Liver (tissue), 3 donors: ENCODE results near the gene EXOC7.

Experiments used
- EGR1 ChIP-seq, 2 donors: IDR thresholded peaks; 2 replicates each; pipeline ENCODE4 v1.6.1; 2016 to 2018; ENCODE audit warnings: antibody characterized with exemption in 2 of 2, low read depth in 2 of 2
- GABPA ChIP-seq, 2 donors: IDR thresholded peaks in 1 of 2; conservative IDR thresholded peaks in 1 of 2; 2 replicates each; pipeline ENCODE4 v1.6.1; 2016; ENCODE audit warnings: antibody characterized with exemption in 2 of 2, mild to moderate bottlenecking in 1 of 2, moderate library complexity in 1 of 2
- JUND ChIP-seq, 2 donors: IDR thresholded peaks; 2 replicates each; pipeline ENCODE4 v1.6.1; 2016; ENCODE audit warnings: antibody characterized with exemption in 2 of 2
- NR2F2 ChIP-seq: IDR thresholded peaks from 2 replicates; pipeline ENCODE4 v1.6.1; 2016; ENCODE audit warnings: antibody characterized with exemption
- RAD21 ChIP-seq, 2 donors: IDR thresholded peaks; 2 replicates each; pipeline ENCODE4 v1.6.1; 2016; ENCODE audit warnings: antibody characterized with exemption in 2 of 2, mild to moderate bottlenecking in 2 of 2
- RXRA ChIP-seq, 2 donors: IDR thresholded peaks; 2 replicates each; pipeline ENCODE4 v1.6.1; 2017 to 2018; ENCODE audit warnings: antibody characterized with exemption in 2 of 2, mild to moderate bottlenecking in 1 of 2
- TAF1 ChIP-seq: conservative IDR thresholded peaks from 2 replicates; pipeline ENCODE4 v1.6.1; 2016; ENCODE audit warnings: antibody characterized with exemption, mild to moderate bottlenecking
- YY1 ChIP-seq: IDR thresholded peaks from 2 replicates; pipeline ENCODE4 v1.6.1; 2016; ENCODE audit warnings: antibody characterized with exemption, mild to moderate bottlenecking
- TF ChIP-seq, protein P1 (sequence below): fragments of 150-350 bp; IDR thresholded peaks from 2 replicates; pipeline ENCODE4 v1.5.1; 2017; ENCODE audit warnings: improper control_type of control experiment, low read depth, low read length; ENCODE audit not compliant: missing input control
- TF ChIP-seq, protein P2 (sequence below): IDR thresholded peaks from 2 replicates; pipeline ENCODE4 v1.6.1; 2016; ENCODE audit warnings: antibody characterized with exemption, mild to moderate bottlenecking
- TF ChIP-seq, protein P3 (sequence below): IDR thresholded peaks from 2 replicates; pipeline ENCODE4 v1.6.1; 2016; ENCODE audit warnings: antibody characterized with exemption
- donor health status: healthy.
- donor health status: healthy.

DNA sequence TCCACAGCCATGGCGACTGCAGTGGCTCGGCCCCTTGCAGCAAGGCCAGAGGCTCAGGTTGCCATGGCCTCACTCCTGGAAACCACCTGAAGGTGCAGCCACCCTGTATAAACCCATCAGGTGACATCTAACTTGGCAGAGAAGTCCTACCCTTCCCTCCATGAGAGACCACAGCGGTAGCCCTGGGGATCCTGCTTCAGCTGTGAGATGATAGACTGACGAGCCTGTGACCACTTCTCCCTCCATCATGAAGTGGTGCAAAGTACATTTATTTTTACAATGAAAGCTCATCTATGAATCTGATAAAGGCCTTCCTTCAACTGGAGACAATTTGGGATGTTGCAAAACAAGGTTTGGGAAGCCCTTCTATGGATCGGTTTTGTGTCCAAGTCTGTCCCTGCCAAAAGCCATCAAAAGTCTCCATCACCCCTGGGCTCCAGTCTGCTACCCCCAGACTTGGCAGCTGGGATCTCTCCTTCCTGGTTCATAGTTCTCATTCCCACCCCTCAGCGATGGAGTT is 22.8 kb downstream of the EXOC7 start:
- TF ChIP-seq, protein P1, sequence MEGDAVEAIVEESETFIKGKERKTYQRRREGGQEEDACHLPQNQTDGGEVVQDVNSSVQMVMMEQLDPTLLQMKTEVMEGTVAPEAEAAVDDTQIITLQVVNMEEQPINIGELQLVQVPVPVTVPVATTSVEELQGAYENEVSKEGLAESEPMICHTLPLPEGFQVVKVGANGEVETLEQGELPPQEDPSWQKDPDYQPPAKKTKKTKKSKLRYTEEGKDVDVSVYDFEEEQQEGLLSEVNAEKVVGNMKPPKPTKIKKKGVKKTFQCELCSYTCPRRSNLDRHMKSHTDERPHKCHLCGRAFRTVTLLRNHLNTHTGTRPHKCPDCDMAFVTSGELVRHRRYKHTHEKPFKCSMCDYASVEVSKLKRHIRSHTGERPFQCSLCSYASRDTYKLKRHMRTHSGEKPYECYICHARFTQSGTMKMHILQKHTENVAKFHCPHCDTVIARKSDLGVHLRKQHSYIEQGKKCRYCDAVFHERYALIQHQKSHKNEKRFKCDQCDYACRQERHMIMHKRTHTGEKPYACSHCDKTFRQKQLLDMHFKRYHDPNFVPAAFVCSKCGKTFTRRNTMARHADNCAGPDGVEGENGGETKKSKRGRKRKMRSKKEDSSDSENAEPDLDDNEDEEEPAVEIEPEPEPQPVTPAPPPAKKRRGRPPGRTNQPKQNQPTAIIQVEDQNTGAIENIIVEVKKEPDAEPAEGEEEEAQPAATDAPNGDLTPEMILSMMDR = no peak
- TF ChIP-seq, protein P2, sequence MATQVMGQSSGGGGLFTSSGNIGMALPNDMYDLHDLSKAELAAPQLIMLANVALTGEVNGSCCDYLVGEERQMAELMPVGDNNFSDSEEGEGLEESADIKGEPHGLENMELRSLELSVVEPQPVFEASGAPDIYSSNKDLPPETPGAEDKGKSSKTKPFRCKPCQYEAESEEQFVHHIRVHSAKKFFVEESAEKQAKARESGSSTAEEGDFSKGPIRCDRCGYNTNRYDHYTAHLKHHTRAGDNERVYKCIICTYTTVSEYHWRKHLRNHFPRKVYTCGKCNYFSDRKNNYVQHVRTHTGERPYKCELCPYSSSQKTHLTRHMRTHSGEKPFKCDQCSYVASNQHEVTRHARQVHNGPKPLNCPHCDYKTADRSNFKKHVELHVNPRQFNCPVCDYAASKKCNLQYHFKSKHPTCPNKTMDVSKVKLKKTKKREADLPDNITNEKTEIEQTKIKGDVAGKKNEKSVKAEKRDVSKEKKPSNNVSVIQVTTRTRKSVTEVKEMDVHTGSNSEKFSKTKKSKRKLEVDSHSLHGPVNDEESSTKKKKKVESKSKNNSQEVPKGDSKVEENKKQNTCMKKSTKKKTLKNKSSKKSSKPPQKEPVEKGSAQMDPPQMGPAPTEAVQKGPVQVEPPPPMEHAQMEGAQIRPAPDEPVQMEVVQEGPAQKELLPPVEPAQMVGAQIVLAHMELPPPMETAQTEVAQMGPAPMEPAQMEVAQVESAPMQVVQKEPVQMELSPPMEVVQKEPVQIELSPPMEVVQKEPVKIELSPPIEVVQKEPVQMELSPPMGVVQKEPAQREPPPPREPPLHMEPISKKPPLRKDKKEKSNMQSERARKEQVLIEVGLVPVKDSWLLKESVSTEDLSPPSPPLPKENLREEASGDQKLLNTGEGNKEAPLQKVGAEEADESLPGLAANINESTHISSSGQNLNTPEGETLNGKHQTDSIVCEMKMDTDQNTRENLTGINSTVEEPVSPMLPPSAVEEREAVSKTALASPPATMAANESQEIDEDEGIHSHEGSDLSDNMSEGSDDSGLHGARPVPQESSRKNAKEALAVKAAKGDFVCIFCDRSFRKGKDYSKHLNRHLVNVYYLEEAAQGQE = no peak
- TF ChIP-seq, protein P3, sequence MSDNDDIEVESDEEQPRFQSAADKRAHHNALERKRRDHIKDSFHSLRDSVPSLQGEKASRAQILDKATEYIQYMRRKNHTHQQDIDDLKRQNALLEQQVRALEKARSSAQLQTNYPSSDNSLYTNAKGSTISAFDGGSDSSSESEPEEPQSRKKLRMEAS = no peak
- no peak for TF ChIP-seq YY1
- TF ChIP-seq RXRA (IDR thresholded peaks at IDR 0.05) = no peak
- no peak for TF ChIP-seq RAD21 (IDR thresholded peaks at IDR 0.05)
- TF ChIP-seq GABPA (IDR thresholded peaks at IDR 0.05 in 1 of 2, conservative IDR thresholded peaks at IDR 0.05 in 1 of 2) = no peak
- no peak for TF ChIP-seq EGR1 (IDR thresholded peaks at IDR 0.05; ENCODE audit: low read depth in 2 of 2)
- TF ChIP-seq JUND (IDR thresholded peaks at IDR 0.05) = no peak
- TF ChIP-seq NR2F2 = no peak
- no peak for TF ChIP-seq TAF1
